Measurements from ENCODE around the gene MAD2L1BP. TPM values are rescaled to one million over a fixed set of nuclear protein-coding genes. Genes with fewer than 3 reads are reported as not detected.
"Not testable (repeated sequence)": the region's sequence is repeated elsewhere in the genome, so short reads cannot be mapped to it uniquely, and the experiment has no call there.

MAD2L1BP gene
- total RNA-seq, 4 donors from 2014 or later, result 32.2 to 72.0 (median 58.0) TPM

- H3K4me3 ChIP-seq, result peak overlapping the region; percentile 84 to 99 (median 96)
- no peak for TF ChIP-seq POLR2A (IDR thresholded peaks at IDR 0.05)
- TF ChIP-seq CTCF (IDR thresholded peaks at IDR 0.05), result no peak
- peaks cover 0 to 28% (median 0%) of the 10 kb centered on the region in 3 donors for H3K36me3 ChIP-seq
- no peaks in the 10 kb centered on the region for H3K27me3 ChIP-seq
- peaks cover 0 to 33% (median 3%) of the 10 kb centered on the region in 4 donors for H3K4me1 ChIP-seq
- H3K27ac ChIP-seq, result peak overlapping the region; percentile 91 to 99 (median 96)
- DNase-seq, result peak in 2 of 3 donors; percentile 52 to 70
- no peaks in the 10 kb centered on the region for H3K9me3 ChIP-seq
Measured at GRCh38 chr6:43628393-43629103, 7.1 kb upstream of the MAD2L1BP start.

- Histone ChIP-seq H3K27me3 (no peaks in the 10 kb centered on the region), H3K36me3 (peaks cover 0 to 23% (median 0%) of the 10 kb centered on the region in 3 donors), H3K9me3 (no peaks in the 10 kb centered on the region), H3K4me3 (peak within 1 kb of the TSS; percentile 84 to 99 (median 96)), H3K27ac (peak within 1 kb of the TSS; percentile 91 to 99 (median 96)), H3K4me1 (peaks cover 0 to 34% (median 3%) of the 10 kb centered on the region in 4 donors)
- peak; percentile 99 for DNase-seq
- TF ChIP-seq POLR2A (IDR thresholded peaks at IDR 0.05) (peak in 1 of 2 donors; percentile 23), CTCF (IDR thresholded peaks at IDR 0.05) (no peak)
Measured at GRCh38 chr6:43629104-43629504, 6.5 kb upstream of the MAD2L1BP start, which contains the start of gene GTPBP2. Gene GTPBP2 (minus strand): TSS chr6:43629264. CDS start chr6:43629162, 102 bp downstream.

- TF ChIP-seq CTCF (IDR thresholded peaks at IDR 0.05) (peak in 1 of 6 experiments; percentile 4), POLR2A (IDR thresholded peaks at IDR 0.05) (peak; percentile 31 to 70)
- Histone ChIP-seq H3K4me1 (peaks cover 0 to 35% (median 3%) of the 10 kb centered on the region in 4 donors), H3K9me3 (no peaks in the 10 kb centered on the region), H3K36me3 (peaks cover 0 to 17% (median 0%) of the 10 kb centered on the region in 3 donors), H3K27ac (peak overlapping the region; percentile 91 to 99 (median 96)), H3K27me3 (no peaks in the 10 kb centered on the region), H3K4me3 (peak overlapping the region; percentile 84 to 99 (median 96))
- DNase-seq, result peak; percentile 91 to 97 (median 94)
Measured at GRCh38 chr6:43629505-43630300, 5.9 kb upstream of the MAD2L1BP start.

- H3K27me3 ChIP-seq, result no peaks in the 10 kb centered on the region
- H3K36me3 ChIP-seq, result peaks cover 0 to 3% (median 0%) of the 10 kb centered on the region in 3 donors
- no peak overlapping the region for H3K4me3 ChIP-seq
- no peak for TF ChIP-seq POLR2A (IDR thresholded peaks at IDR 0.05)
- no peak for TF ChIP-seq CTCF (IDR thresholded peaks at IDR 0.05)
- peaks cover 0 to 43% (median 3%) of the 10 kb centered on the region in 4 donors for H3K4me1 ChIP-seq
- no peaks in the 10 kb centered on the region for H3K9me3 ChIP-seq
- DNase-seq, result no peak
- H3K27ac ChIP-seq, result peak overlapping the region in 1 of 4 donors; percentile 19
Measured at GRCh38 chr6:43630980-43631619, 4.5 kb upstream of the MAD2L1BP start.

- H3K4me3 ChIP-seq, H3K36me3 ChIP-seq, DNase-seq, H3K9me3 ChIP-seq, H3K27me3 ChIP-seq: not testable (repeated sequence)
- peaks cover 0 to 48% (median 15%) of the 10 kb centered on the region in 4 donors for H3K4me1 ChIP-seq
- peak overlapping the region in 1 of 4 donors; percentile 18 for H3K27ac ChIP-seq
Measured at GRCh38 chr6:43633002-43633401, 2.6 kb upstream of the MAD2L1BP start.
